ENCODE data around the gene AUP1. TPM values are rescaled to one million over a fixed set of nuclear protein-coding genes. Genes with fewer than 3 reads are reported as not detected.

Gene AUP1
- polyA plus RNA-seq, 2 of the 4 experiments (the other 2 are of a cell fraction): 129 to 164 TPM

DNA sequence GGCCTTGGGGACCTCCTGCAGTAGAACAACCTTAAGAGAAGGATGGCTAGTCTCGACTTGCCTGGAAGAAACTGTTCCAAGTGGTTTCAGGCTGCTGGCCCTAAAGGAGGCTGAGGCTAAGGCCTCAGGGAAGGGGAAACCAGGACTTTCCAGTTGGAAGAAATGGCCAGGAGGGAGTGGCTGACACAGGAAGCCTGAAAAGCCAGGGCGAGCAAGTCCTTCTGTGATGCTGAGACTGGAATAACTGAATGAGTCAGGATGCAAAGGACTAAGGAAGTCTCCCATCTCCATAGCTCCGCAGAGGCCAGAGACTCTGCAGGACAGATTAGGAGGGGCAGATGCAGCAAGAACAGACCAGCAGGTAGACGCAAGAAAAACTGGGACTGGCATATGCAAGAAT lies 7.6 kb upstream of the AUP1 start:
- H3K4me2 ChIP-seq: no peak overlapping the region

DNA sequence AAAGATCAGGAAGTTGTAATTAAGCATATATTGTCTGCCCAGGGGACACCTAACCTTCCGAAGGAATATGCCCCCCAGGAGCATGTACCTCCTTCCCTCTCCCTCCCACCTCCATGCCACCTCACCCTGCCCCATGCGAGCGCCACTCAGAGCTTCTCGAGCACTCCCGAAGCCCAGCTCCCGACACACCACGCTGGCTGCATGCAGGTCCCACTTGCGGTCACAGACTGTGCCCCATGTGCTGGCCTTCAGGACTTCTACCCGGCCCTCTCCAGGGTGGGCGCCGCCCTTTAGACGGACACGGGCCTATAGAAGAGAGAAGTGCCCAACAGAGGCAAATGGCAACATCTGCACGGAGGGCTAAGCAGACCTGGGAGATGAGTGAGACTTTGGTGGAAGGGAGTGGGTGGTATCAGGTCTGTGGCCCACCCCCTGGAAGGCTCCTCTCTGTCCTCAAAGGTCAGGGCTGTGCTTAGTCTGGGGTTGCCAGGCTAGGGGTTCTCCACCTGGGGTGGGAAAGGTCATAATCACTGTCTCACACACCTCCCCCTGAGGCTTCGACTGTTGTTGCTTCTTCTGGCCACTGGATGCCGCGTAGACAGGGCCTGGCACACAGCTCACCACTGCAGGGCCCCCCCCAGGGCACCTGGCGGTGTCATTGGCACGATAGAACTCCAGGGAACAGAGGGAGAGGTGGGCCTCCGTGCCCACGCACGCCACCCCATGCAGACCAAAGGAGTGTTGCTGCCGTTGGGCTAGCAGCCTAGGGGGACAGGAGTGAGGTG lies 6.9 kb upstream of the AUP1 start:
- ChIA-PET POLR2A (no interaction called here), CTCF (interaction anchor here (0.8 to 8.5 kb wide), 6 partner anchors 8 to 54 kb away, joined by 3 to 92 read pairs (median 4); partner anchors contain the start of genes CCDC142 and TTC31)
- Histone ChIP-seq H3K27ac (no peak overlapping the region), H3K4me1 (no peaks in the 10 kb centered on the region), H3K4me3 (no peak overlapping the region), H3K9me3 (no peaks in the 10 kb centered on the region), H3K4me2 (no peak overlapping the region)
- TF ChIP-seq, protein P1, sequence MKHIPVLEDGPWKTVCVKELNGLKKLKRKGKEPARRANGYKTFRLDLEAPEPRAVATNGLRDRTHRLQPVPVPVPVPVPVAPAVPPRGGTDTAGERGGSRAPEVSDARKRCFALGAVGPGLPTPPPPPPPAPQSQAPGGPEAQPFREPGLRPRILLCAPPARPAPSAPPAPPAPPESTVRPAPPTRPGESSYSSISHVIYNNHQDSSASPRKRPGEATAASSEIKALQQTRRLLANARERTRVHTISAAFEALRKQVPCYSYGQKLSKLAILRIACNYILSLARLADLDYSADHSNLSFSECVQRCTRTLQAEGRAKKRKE (CRISPR knock-in tag; IDR thresholded peaks at IDR 0.05; ENCODE audit: low read depth): no peak
- TF ChIP-seq NPAS2 (CRISPR knock-in tag; IDR thresholded peaks at IDR 0.05; ENCODE audit: borderline replicate concordance) (no peak), HOXA7 (CRISPR knock-in tag; IDR thresholded peaks at IDR 0.05) (no peak), HOXB5 (CRISPR knock-in tag; IDR thresholded peaks at IDR 0.05) (no peak), BHLHE40 (IDR thresholded peaks at IDR 0.05; ENCODE audit: low read depth, low read length) (no peak), FOSL2 (IDR thresholded peaks at IDR 0.05) (no peak), FOSL2 (CRISPR knock-in tag; IDR thresholded peaks at IDR 0.05) (no peak), TP53 (CRISPR knock-in tag; IDR thresholded peaks at IDR 0.05) (no peak), ESRRA (IDR thresholded peaks at IDR 0.05; ENCODE audit: borderline replicate concordance, low read length) (no peak), MAFK (IDR thresholded peaks at IDR 0.05; ENCODE audit: partially characterized antibody) (no peak), FOSB (CRISPR knock-in tag; IDR thresholded peaks at IDR 0.05) (no peak), HOXB13 (CRISPR knock-in tag; IDR thresholded peaks at IDR 0.05; ENCODE audit: low read depth) (no peak), CHD4 (IDR thresholded peaks at IDR 0.05; ENCODE audit: borderline replicate concordance) (no peak), CEBPB (IDR thresholded peaks at IDR 0.05) (no peak), NR3C1 (IDR thresholded peaks at IDR 0.05) (no peak), SREBF2 (IDR thresholded peaks at IDR 0.05) (no peak)
- TF ChIP-seq, protein P2, sequence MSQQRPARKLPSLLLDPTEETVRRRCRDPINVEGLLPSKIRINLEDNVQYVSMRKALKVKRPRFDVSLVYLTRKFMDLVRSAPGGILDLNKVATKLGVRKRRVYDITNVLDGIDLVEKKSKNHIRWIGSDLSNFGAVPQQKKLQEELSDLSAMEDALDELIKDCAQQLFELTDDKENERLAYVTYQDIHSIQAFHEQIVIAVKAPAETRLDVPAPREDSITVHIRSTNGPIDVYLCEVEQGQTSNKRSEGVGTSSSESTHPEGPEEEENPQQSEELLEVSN (IDR thresholded peaks at IDR 0.05; ENCODE audit: borderline replicate concordance, low read depth): no peak
- TF ChIP-seq, protein P3, sequence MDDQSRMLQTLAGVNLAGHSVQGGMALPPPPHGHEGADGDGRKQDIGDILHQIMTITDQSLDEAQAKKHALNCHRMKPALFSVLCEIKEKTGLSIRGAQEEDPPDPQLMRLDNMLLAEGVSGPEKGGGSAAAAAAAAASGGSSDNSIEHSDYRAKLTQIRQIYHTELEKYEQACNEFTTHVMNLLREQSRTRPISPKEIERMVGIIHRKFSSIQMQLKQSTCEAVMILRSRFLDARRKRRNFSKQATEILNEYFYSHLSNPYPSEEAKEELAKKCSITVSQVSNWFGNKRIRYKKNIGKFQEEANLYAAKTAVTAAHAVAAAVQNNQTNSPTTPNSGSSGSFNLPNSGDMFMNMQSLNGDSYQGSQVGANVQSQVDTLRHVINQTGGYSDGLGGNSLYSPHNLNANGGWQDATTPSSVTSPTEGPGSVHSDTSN (IDR thresholded peaks at IDR 0.05): no peak
- TF ChIP-seq, protein P4, sequence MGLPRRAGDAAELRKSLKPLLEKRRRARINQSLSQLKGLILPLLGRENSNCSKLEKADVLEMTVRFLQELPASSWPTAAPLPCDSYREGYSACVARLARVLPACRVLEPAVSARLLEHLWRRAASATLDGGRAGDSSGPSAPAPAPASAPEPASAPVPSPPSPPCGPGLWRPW (IDR thresholded peaks at IDR 0.05): no peak
- TF ChIP-seq, protein P5, sequence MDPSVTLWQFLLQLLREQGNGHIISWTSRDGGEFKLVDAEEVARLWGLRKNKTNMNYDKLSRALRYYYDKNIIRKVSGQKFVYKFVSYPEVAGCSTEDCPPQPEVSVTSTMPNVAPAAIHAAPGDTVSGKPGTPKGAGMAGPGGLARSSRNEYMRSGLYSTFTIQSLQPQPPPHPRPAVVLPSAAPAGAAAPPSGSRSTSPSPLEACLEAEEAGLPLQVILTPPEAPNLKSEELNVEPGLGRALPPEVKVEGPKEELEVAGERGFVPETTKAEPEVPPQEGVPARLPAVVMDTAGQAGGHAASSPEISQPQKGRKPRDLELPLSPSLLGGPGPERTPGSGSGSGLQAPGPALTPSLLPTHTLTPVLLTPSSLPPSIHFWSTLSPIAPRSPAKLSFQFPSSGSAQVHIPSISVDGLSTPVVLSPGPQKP (IDR thresholded peaks at IDR 0.05; ENCODE audit: low read depth, low read length): no peak
- FAIRE-seq: no peak
- peak in 1 of 2 experiments; percentile 47; a peak in 3 of 6 replicates for ATAC-seq
- no peak for DNase-seq (ENCODE audit: low read depth in 1 of 2, low spot score in 1 of 2)
- WGBS (ENCODE audit: missing lambda C conversion rate): 71% methylated on average over 23 of the region's 23 CpGs

More for the DNA sequence above, 7.6 kb upstream of the AUP1 start:
- no peak overlapping the region for H3K4me3 ChIP-seq
- H3K4me1 ChIP-seq: no peaks in the 10 kb centered on the region
- DNase-seq (ENCODE audit: low read depth in 1 of 2, low spot score in 1 of 2): no peak
- ChIA-PET POLR2A (no interaction called here), CTCF (no interaction called here)
- ATAC-seq: no peak
- no peaks in the 10 kb centered on the region for H3K9me3 ChIP-seq
- 59% methylated on average over 4 of the region's 4 CpGs for WGBS (ENCODE audit: missing lambda C conversion rate)
- no peak overlapping the region for H3K27ac ChIP-seq
- no peak for FAIRE-seq
- TF ChIP-seq, protein P6, sequence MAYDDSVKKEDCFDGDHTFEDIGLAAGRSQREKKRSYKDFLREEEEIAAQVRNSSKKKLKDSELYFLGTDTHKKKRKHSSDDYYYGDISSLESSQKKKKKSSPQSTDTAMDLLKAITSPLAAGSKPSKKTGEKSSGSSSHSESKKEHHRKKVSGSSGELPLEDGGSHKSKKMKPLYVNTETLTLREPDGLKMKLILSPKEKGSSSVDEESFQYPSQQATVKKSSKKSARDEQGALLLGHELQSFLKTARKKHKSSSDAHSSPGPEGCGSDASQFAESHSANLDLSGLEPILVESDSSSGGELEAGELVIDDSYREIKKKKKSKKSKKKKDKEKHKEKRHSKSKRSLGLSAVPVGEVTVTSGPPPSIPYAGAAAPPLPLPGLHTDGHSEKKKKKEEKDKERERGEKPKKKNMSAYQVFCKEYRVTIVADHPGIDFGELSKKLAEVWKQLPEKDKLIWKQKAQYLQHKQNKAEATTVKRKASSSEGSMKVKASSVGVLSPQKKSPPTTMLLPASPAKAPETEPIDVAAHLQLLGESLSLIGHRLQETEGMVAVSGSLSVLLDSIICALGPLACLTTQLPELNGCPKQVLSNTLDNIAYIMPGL (CRISPR knock-in tag; IDR thresholded peaks at IDR 0.05; ENCODE audit: borderline replicate concordance): no peak
- TF ChIP-seq GATA3 (IDR thresholded peaks at IDR 0.05; ENCODE audit: borderline replicate concordance): no peak
- no peak for TF ChIP-seq JUNB (IDR thresholded peaks at IDR 0.05)
- TF ChIP-seq, protein P3 (IDR thresholded peaks at IDR 0.05): no peak
- TF ChIP-seq ZNF302 (CRISPR knock-in tag; IDR thresholded peaks at IDR 0.05): no peak
- no peak for TF ChIP-seq FOSL2 (IDR thresholded peaks at IDR 0.05)
- no peak for TF ChIP-seq FOSL2 (CRISPR knock-in tag; IDR thresholded peaks at IDR 0.05)
- TF ChIP-seq EHMT2 (IDR thresholded peaks at IDR 0.05; ENCODE audit: low read depth): no peak
- no peak for TF ChIP-seq JUN (IDR thresholded peaks at IDR 0.05)
- no peak for TF ChIP-seq SMC3 (IDR thresholded peaks at IDR 0.05)
- TF ChIP-seq POLR2A (IDR thresholded peaks at IDR 0.05; ENCODE audit: low read length): no peak
- TF ChIP-seq RAD21 (conservative IDR thresholded peaks at IDR 0.05 in 1 of 2, IDR thresholded peaks at IDR 0.05 in 1 of 2): no peak
- TF ChIP-seq CEBPB (IDR thresholded peaks at IDR 0.05): no peak

All from A549 (cell line).